Activated T-cell treated with anti-CD3 and anti-CD28 coated beads, Interleukin-2, amount 50 U/mL, for 24 hours (primary cell): Measurements from ENCODE around the gene ST6GALNAC3.

Experiments used
- DNase-seq: peaks from one replicate; pipeline ENCODE4 v3.0.0-alpha.2; 2020
- H3K27ac Mint-ChIP-seq: 2 replicates; pipeline ENCODE4 v1.8.0; 2020; ENCODE audit warnings: mild to moderate bottlenecking, mixed read lengths
- H3K27me3 Mint-ChIP-seq: 2 replicates; pipeline ENCODE4 v1.8.0; 2020; ENCODE audit warnings: mixed read lengths
- H3K36me3 Mint-ChIP-seq: 2 replicates; pipeline ENCODE4 v1.8.0; 2020; ENCODE audit warnings: low read depth, mixed read lengths
- H3K4me1 Mint-ChIP-seq: 2 replicates; pipeline ENCODE4 v1.8.0; 2020; ENCODE audit warnings: low read depth, mixed read lengths
- H3K4me3 Mint-ChIP-seq: 2 replicates; pipeline ENCODE4 v1.8.0; 2020; ENCODE audit warnings: mild to moderate bottlenecking, moderate library complexity, mixed read lengths
- H3K9me3 Mint-ChIP-seq: 2 replicates; pipeline ENCODE4 v1.8.0; 2020; ENCODE audit warnings: mixed read lengths

The ST6GALNAC3 gene

DNA sequence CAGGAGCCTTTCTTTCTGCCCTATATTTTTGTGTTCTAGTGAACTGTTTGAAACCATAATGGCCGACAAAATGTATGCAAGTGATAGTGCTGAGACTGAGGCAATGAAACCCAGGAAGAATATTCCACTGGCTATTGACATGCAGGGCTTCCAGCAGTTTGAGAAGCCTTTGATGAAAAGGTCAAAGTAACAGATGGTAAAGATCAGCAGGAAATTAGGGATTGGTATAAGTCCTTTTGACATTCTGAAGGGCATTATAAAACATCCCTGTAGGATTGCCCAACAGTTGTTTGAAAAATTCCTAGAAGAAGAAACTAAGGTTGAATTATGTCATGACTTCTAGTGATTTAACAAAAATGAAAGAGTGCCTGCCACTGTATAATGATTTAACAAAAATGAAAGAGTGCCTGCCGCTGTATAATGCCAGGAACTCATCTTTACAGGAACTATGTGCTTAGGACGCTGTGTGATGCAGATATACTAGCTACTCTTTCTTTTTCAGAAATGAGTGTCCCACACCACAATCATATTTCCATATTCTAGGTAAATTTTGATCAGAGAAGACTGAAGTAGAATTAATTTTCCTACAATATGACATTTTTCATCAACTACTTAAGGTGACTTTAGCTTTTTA, 508.8 kb downstream of the ST6GALNAC3 start:
- peaks cover 6% of the 10 kb centered on the region for H3K4me1 Mint-ChIP-seq
- no peak overlapping the region for H3K27ac Mint-ChIP-seq

DNA sequence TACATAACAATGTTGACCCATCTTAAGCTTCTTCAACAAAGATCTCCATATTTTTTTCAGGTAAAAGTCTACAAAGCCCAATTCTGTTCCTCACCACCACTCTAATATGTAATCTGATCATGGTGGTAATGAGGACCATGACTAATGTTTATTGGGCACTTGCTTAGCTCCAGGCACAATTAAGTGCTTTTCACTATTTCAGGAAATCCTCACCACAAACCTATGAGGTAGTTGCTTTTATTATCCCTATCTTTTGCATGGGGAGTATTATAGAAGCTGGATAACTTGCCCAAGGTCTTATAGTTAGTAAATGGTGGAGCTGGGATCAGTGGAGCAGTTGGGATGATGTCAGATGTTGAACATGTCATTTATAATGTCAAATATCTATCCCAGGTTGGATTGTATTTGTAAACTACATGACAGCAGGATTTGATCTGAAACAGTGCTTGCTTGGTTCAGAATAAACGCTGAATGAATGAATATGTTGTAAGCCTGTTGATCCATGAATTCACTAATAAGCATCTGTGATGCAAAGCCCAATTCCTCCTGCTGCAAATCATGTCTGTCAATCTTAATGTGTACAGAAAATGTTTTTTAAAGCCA, 509.4 kb downstream of the ST6GALNAC3 start:
- Mint-ChIP-seq H3K9me3 (no peaks in the 10 kb centered on the region), H3K27ac (no peak overlapping the region), H3K4me1 (peaks cover 6% of the 10 kb centered on the region), H3K36me3 (no peaks in the 10 kb centered on the region), H3K27me3 (no peaks in the 10 kb centered on the region), H3K4me3 (no peak overlapping the region)
- no peak for DNase-seq

More for the DNA sequence above, 508.8 kb downstream of the ST6GALNAC3 start:
- no peak for DNase-seq
- Mint-ChIP-seq H3K27me3 (no peaks in the 10 kb centered on the region), H3K36me3 (no peaks in the 10 kb centered on the region), H3K9me3 (no peaks in the 10 kb centered on the region), H3K4me3 (no peak overlapping the region)

DNA sequence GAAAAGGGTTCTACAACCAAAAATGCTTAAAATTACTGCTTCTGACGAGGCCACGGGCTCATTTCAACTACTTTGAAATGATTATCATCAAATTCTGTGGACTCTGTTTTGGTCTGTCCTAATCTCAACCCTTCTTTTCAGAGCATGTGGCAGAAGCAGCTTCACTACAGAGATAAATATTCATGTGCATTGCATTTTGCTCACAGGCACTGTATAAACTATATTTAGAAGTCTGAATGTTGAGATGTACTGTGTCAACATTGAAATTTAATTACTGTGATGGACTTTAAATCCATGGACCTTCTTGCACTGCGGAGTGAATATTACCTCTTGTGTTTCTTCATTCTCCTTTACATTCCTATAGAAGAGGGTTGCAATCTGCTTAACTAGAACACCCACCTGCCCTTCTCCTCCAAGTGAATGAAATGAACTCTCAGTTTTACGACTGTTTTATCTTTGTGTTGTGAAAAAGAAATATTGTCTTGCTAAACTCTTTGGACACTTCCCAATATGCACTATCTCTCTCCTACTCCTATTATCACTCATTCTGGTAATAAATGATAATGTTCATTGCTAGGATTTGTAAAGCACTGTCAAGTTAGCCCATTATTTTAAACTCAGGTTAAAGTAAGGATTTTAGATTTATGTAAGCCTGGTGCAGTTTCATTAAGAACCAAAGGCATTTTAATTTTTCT, 511.6 kb downstream of the ST6GALNAC3 start:
- Mint-ChIP-seq H3K36me3 (no peaks in the 10 kb centered on the region), H3K27me3 (no peaks in the 10 kb centered on the region), H3K4me1 (peaks cover 6% of the 10 kb centered on the region)

DNA sequence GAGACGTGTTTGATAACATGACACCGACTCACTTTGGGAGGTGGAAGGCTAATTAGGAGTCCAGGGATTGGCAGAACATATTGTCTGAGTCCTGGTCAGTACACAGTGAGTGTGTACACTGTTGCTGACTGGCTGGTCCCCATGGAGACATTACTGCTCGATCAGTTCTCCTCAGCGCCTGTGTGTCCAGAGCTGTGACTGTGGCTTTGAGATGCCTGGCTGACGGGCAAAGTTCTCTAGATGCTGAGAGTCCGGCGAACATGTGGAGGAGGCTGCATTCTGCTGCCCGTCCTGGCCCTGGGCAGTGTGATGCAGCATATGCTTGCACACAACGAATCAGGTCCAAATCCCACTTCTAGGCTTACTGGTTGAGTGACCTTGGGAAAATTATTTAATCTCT, 512.7 kb downstream of the ST6GALNAC3 start:
- no peak overlapping the region for H3K4me3 Mint-ChIP-seq
- no peak for DNase-seq
- H3K36me3 Mint-ChIP-seq: no peaks in the 10 kb centered on the region
- H3K4me1 Mint-ChIP-seq: peaks cover 6% of the 10 kb centered on the region
- no peaks in the 10 kb centered on the region for H3K9me3 Mint-ChIP-seq
- H3K27ac Mint-ChIP-seq: no peak overlapping the region
- H3K27me3 Mint-ChIP-seq: no peaks in the 10 kb centered on the region

More for the DNA sequence above, 511.6 kb downstream of the ST6GALNAC3 start:
- H3K27ac Mint-ChIP-seq: no peak overlapping the region
- H3K9me3 Mint-ChIP-seq: no peaks in the 10 kb centered on the region
- no peak for DNase-seq
- no peak overlapping the region for H3K4me3 Mint-ChIP-seq

DNA sequence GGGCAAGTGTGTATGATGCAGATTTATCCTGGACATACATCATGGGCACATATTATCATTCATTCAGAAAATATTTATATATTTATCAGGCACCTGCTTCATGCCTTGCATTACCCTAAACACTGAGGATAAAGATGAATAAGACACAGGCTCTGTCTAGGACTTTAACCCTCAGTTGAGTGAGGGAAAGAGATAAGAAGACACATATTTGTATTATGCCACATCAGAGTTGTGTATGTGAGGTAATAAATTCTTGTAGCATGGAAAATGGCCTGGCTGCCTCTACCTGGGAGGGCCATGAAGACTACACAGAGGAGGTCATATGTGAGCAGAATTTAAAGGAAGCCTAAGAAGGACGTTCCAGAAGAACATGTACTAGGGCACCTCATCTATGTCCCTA, 516.9 kb downstream of the ST6GALNAC3 start:
- H3K4me1 Mint-ChIP-seq: no peaks in the 10 kb centered on the region
- H3K36me3 Mint-ChIP-seq: no peaks in the 10 kb centered on the region
- no peak overlapping the region for H3K27ac Mint-ChIP-seq
- DNase-seq: no peak
- H3K27me3 Mint-ChIP-seq: no peaks in the 10 kb centered on the region
- peaks cover 3% of the 10 kb centered on the region for H3K9me3 Mint-ChIP-seq
- H3K4me3 Mint-ChIP-seq: no peak overlapping the region

DNA sequence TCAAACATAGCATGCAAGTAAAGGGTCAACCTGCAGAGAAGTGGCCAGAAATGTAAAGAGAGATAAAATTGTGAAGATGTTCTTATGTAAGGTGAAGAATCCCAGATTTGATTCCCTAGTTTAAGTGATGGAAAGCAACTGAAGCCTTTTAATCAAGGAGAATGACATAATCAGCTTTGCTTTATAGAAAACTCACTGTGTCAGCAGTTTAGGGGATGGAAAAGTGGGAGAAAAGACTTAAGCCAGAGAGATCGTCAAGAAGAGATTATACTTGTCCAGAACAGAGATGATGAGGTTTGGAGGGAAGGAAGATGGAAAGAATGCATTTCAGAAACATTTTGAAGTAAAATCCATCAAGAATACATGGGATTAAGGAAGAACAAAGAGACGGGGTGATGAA, 517.4 kb downstream of the ST6GALNAC3 start:
- no peak overlapping the region for H3K27ac Mint-ChIP-seq
- no peak overlapping the region for H3K4me3 Mint-ChIP-seq
- H3K27me3 Mint-ChIP-seq: no peaks in the 10 kb centered on the region
- H3K36me3 Mint-ChIP-seq: no peaks in the 10 kb centered on the region
- peaks cover 3% of the 10 kb centered on the region for H3K9me3 Mint-ChIP-seq
- DNase-seq: no peak
- H3K4me1 Mint-ChIP-seq: no peaks in the 10 kb centered on the region

DNA sequence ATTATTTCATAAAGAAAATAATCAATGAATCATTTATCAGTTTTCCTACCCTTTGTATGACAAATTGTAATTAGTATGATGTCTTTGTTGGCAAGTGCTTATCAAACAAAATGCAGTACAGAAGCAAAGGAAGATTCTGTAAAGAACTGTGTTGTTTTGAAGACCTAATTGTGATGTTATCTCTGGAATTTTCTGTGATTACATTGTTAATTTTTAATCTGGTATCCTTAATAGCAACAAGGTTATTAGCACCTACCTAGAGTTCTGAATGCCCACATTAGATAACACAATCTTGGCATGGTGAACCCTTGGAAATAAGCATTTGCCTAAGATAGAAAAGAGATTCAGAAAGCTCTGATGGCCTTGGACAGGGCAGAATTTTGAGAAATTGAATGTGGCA, 518.6 kb downstream of the ST6GALNAC3 start:
- H3K36me3 Mint-ChIP-seq: no peaks in the 10 kb centered on the region
- H3K27me3 Mint-ChIP-seq: no peaks in the 10 kb centered on the region
- H3K9me3 Mint-ChIP-seq: peaks cover 3% of the 10 kb centered on the region
- DNase-seq: no peak
- no peak overlapping the region for H3K4me3 Mint-ChIP-seq
- H3K27ac Mint-ChIP-seq: no peak overlapping the region
- no peaks in the 10 kb centered on the region for H3K4me1 Mint-ChIP-seq

DNA sequence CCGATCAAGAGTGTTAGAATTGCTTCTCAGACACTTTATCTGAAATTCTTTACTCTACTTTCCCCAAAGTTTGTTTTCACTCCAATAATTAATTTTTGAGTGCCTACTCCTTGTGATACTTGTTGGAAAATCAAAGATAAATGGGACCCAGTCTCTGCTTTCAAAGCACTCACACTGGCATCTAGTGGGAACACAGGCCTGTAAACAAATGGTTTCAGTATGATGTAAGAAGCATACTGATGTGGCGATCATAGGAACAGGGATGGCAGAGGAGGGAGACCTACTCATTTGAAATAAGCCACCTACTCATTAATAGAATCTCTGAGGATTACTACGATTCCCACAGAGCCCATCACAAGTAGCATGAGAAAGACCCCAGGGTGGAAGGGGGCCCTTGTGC, 519.1 kb downstream of the ST6GALNAC3 start:
- DNase-seq: no peak
- no peaks in the 10 kb centered on the region for H3K27me3 Mint-ChIP-seq
- H3K4me3 Mint-ChIP-seq: no peak overlapping the region
- no peak overlapping the region for H3K27ac Mint-ChIP-seq
- H3K9me3 Mint-ChIP-seq: peaks cover 3% of the 10 kb centered on the region
- no peaks in the 10 kb centered on the region for H3K36me3 Mint-ChIP-seq
- no peaks in the 10 kb centered on the region for H3K4me1 Mint-ChIP-seq

DNA sequence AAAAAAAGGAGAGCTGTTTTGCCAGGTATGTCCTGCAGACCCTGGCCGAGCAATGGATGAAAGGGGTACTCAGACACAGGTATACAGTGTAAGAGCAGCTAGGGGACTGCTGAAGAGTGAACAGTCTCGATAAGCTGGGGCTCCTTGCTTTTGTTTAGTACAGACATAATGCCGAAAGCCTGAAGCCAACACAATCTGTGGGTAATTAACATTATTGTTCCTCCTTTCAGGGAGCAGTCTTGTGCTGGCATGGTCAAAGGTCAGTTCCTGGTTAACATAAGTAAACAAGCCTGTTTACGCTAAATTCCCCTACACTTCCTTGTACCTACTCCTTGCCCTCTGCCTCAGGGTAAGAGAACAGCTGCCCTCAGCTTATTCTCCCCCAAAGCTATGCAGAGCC, 520.5 kb downstream of the ST6GALNAC3 start:
- H3K27me3 Mint-ChIP-seq: no peaks in the 10 kb centered on the region

DNA sequence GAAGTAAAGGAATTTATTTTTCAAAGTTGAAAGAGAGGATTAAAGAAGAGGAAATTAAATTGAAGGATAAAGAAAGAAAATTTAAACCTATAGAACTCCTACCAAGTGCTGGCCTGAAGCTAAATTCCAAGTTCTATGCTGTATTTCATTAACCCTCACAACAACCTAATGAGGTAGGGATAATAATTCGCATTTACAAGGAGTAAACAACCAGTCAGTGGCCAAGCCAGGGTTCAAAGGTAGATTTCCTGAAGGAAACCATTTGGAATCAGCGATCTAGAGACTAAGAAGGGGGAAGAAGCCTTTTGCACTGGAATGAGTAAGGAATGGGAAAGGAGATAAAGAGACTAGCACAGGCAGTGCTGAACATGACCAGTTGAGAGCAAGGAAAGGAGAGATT, 526.9 kb downstream of the ST6GALNAC3 start:
- Mint-ChIP-seq H3K4me3 (no peak overlapping the region), H3K27me3 (no peaks in the 10 kb centered on the region), H3K9me3 (no peaks in the 10 kb centered on the region), H3K27ac (no peak overlapping the region), H3K4me1 (no peaks in the 10 kb centered on the region), H3K36me3 (no peaks in the 10 kb centered on the region)
- no peak for DNase-seq

More for the DNA sequence above, 520.5 kb downstream of the ST6GALNAC3 start:
- Mint-ChIP-seq H3K4me3 (no peak overlapping the region), H3K9me3 (peaks cover 3% of the 10 kb centered on the region), H3K4me1 (no peaks in the 10 kb centered on the region), H3K36me3 (no peaks in the 10 kb centered on the region), H3K27ac (no peak overlapping the region)
- DNase-seq: no peak

DNA sequence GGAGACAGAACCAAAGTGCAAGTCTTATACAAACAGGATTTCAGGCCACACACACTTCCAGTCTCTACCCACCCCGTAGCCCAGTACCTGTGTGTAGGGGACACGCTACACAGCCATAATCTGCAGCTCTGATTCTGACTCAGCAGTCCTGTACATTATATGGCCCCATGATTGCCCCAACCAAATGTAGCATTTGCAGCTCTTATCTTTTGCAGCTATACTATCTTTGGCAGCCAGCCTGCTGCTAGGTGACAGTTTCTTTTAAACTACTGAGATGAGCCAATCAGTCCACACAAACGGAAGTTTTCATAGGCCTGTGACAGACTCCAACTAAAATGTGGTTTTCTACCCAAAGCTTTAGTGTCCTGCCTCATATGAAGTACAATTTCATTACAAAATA, 533.2 kb downstream of the ST6GALNAC3 start:
- no peak for DNase-seq
- Mint-ChIP-seq H3K4me1 (no peaks in the 10 kb centered on the region), H3K4me3 (no peak overlapping the region), H3K27ac (no peak overlapping the region), H3K9me3 (no peaks in the 10 kb centered on the region), H3K27me3 (no peaks in the 10 kb centered on the region), H3K36me3 (no peaks in the 10 kb centered on the region)

DNA sequence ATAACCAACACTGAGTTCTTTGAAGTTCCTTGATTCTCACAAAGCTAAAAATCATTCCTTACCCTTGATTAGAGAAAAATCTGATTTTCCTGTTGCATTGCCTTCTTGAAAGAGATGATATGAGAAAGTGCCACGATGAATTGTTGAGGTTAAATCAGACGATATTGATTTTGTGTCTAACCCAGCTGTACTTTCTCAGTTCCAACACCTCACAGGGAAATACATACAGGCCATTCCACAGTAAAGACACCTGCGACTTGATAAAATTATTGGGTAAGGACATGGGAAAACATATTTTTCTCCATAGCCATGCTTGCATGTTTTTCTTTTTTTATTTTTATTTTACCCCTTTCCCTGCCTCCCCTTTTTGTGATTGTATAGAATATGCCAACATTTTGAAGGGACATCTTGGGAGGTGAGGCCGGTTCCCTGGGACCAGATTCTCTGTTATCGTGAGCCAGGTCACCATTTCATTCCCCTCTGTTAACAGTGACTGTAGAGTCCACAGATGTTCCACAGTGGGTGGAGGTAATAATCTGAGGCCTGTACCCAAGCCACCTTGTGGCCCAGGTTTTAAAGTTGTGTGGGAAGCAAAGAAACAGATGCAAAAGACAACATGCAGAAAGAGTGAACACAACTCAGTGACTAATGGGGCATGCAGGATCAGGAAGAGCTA, 537.4 kb downstream of the ST6GALNAC3 start:
- no peak overlapping the region for H3K27ac Mint-ChIP-seq
- H3K27me3 Mint-ChIP-seq: no peaks in the 10 kb centered on the region
- H3K9me3 Mint-ChIP-seq: no peaks in the 10 kb centered on the region
- no peak overlapping the region for H3K4me3 Mint-ChIP-seq
- H3K4me1 Mint-ChIP-seq: no peaks in the 10 kb centered on the region
- DNase-seq: no peak
- H3K36me3 Mint-ChIP-seq: no peaks in the 10 kb centered on the region

DNA sequence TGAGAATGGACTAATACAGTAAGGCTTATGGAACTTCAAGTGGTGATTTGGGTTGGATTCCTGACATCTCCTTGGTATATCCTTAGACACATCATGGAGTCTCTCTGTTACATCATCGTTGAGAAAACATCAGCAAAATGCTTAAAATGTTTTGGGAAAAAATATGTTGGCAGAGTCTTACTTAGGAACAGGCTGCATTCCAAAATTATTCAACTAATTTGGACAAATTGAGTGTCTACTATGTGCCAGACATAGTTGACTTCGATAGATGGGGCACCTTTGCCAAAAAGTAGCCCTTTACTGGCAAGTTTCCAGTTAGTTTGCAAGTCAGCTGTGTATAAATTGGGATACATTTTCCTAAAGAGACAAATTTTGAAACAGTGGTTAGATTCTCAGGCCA, 539.3 kb downstream of the ST6GALNAC3 start:
- no peaks in the 10 kb centered on the region for H3K27me3 Mint-ChIP-seq
- no peaks in the 10 kb centered on the region for H3K4me1 Mint-ChIP-seq
- H3K9me3 Mint-ChIP-seq: no peaks in the 10 kb centered on the region

DNA sequence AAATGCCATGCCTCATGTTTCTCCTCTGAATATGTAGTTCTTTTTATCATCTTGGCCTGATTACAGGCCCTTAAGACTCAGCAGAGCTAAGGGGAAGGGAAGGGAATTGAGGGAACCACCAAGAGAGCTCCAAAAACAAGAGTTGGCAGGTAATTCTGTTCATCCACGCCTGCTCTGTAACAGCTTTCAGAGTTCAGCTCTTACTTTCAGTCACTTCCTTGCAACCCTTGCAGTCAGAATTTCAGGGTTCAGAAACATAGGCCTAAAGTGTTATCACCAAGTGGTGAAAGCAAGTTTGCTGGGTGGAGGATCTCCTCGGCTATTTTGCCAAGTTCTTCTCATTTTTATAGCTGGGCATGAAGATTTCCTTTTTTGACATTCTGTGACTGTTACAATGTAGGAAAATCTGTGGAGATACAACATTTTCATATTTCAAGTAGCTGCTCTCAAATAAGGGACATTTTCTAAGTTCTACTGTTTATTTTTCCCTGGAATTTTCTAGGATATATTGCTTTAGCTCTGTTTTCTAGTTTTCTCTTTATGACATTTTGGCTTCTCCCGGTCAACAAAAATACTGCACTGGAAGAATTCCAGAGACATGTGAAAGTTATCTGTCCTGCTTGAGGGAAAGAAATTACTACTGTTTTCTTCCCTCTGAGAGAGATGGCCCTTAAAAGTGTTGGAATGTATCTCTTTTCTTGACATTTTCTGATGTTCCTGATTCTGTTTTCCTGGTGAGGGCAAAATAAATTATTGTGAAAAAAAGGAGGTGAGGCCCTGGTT, 540.9 kb downstream of the ST6GALNAC3 start:
- Mint-ChIP-seq H3K4me3 (no peak overlapping the region), H3K9me3 (no peaks in the 10 kb centered on the region), H3K36me3 (no peaks in the 10 kb centered on the region), H3K27me3 (no peaks in the 10 kb centered on the region), H3K4me1 (no peaks in the 10 kb centered on the region), H3K27ac (no peak overlapping the region)
- no peak for DNase-seq

More for the DNA sequence above, 539.3 kb downstream of the ST6GALNAC3 start:
- no peak for DNase-seq
- Mint-ChIP-seq H3K27ac (no peak overlapping the region), H3K4me3 (no peak overlapping the region), H3K36me3 (no peaks in the 10 kb centered on the region)
